H9 (cell line): ENCODE data around the gene FHOD3. TPM values are rescaled to one million over a fixed set of nuclear protein-coding genes. Genes with fewer than 3 reads are reported as not detected.

Source experiments
- DNase-seq: peaks from one replicate; pipeline ENCODE4 v3.0.0-alpha.2; 2017
- H2AFZ ChIP-seq: one replicate; pipeline ENCODE4 v1.6.1; 2013; ENCODE audit warnings: mild to moderate bottlenecking, low read length, control low read depth, moderate library complexity
- H2AK5ac ChIP-seq: 2 replicates; pipeline ENCODE4 v1.6.1; 2013; ENCODE audit warnings: low read length, control low read depth, mixed read lengths; ENCODE audit not compliant: insufficient read length
- H2BK120ac ChIP-seq: one replicate; pipeline ENCODE4 v1.6.1; 2013; ENCODE audit warnings: low read depth, mild to moderate bottlenecking, low read length, control low read depth, inconsistent platforms; ENCODE audit not compliant: poor library complexity, severe bottlenecking
- H2BK12ac ChIP-seq: 2 replicates; pipeline ENCODE4 v1.6.1; 2013; ENCODE audit warnings: low read length, control low read depth, mixed read lengths, low read depth; ENCODE audit not compliant: insufficient read length
- H2BK15ac ChIP-seq: 2 replicates; pipeline ENCODE4 v1.6.1; 2013; ENCODE audit warnings: low read depth, low read length, control low read depth
- H2BK20ac ChIP-seq: one replicate; pipeline ENCODE4 v1.6.1; 2013; ENCODE audit warnings: low read depth, mild to moderate bottlenecking, low read length, control low read depth, inconsistent platforms; ENCODE audit not compliant: poor library complexity, severe bottlenecking
- H2BK5ac ChIP-seq: 2 replicates; pipeline ENCODE4 v1.6.1; 2013; ENCODE audit warnings: low read length, control low read depth, mixed read lengths; ENCODE audit not compliant: insufficient read length
- H3K14ac ChIP-seq: 2 replicates; pipeline ENCODE4 v1.6.1; 2013; ENCODE audit warnings: low read length, control low read depth; ENCODE audit not compliant: insufficient read depth
- H3K18ac ChIP-seq: 2 replicates; pipeline ENCODE4 v1.6.1; 2013; ENCODE audit warnings: low read depth, mild to moderate bottlenecking, mixed read lengths, low read length, control low read depth; ENCODE audit not compliant: insufficient read length
- H3K23ac ChIP-seq: 2 replicates; pipeline ENCODE4 v1.6.1; 2013; ENCODE audit warnings: low read length, control low read depth, mixed read lengths, low read depth; ENCODE audit not compliant: insufficient read length
- H3K23me2 ChIP-seq: 2 replicates; pipeline ENCODE4 v1.6.1; 2013; ENCODE audit warnings: low read depth, mild to moderate bottlenecking, mixed read lengths, low read length, control low read depth; ENCODE audit not compliant: insufficient read length, poor library complexity, severe bottlenecking
- H3K27ac ChIP-seq: 2 replicates; pipeline ENCODE4 v1.5.1; 2013; ENCODE audit warnings: low read length, control low read depth, mixed read lengths, low read depth; ENCODE audit not compliant: insufficient read length
- H3K27me3 ChIP-seq: 2 replicates; pipeline ENCODE4 v1.6.1; 2013; ENCODE audit warnings: low read length, control low read depth, inconsistent platforms; ENCODE audit not compliant: insufficient read depth
- H3K4ac ChIP-seq: 2 replicates; pipeline ENCODE4 v1.6.1; 2013; ENCODE audit warnings: low read depth, mild to moderate bottlenecking, control low read depth, inconsistent platforms, low read length, moderate library complexity
- H3K4me1 ChIP-seq: 2 replicates; pipeline ENCODE4 v1.6.1; 2013; ENCODE audit warnings: low read length, control low read depth, inconsistent platforms; ENCODE audit not compliant: insufficient read depth
- H3K4me2 ChIP-seq: 2 replicates; pipeline ENCODE4 v1.6.1; 2013; ENCODE audit warnings: low read length, control low read depth, mixed read lengths; ENCODE audit not compliant: insufficient read length, insufficient read depth
- H3K56ac ChIP-seq: 2 replicates; pipeline ENCODE4 v1.6.1; 2013; ENCODE audit warnings: low read depth, mild to moderate bottlenecking, mixed read lengths, low read length, control low read depth; ENCODE audit not compliant: insufficient read length
- H3K79me1 ChIP-seq: 2 replicates; pipeline ENCODE4 v1.6.1; 2013; ENCODE audit warnings: low read depth, mild to moderate bottlenecking, moderate library complexity, low read length, control low read depth, inconsistent platforms; ENCODE audit not compliant: insufficient read depth, poor library complexity, severe bottlenecking
- H3K79me2 ChIP-seq: 2 replicates; pipeline ENCODE4 v1.6.1; 2013; ENCODE audit warnings: low read length, control low read depth, inconsistent platforms; ENCODE audit not compliant: insufficient read depth
- H3K9ac ChIP-seq: 2 replicates; pipeline ENCODE4 v1.6.1; 2013; ENCODE audit warnings: low read length, control low read depth, mixed read lengths; ENCODE audit not compliant: insufficient read length; ENCODE audit errors: extremely low read depth
- H3K9me3 ChIP-seq: one replicate; pipeline ENCODE4 v1.6.1; 2013; ENCODE audit warnings: low read depth, low read length, inconsistent platforms; ENCODE audit not compliant: control insufficient read depth
- H3T11ph ChIP-seq: one replicate; pipeline ENCODE4 v1.6.1; 2013; ENCODE audit warnings: mild to moderate bottlenecking, low read length, control low read depth, inconsistent platforms
- H4K20me1 ChIP-seq: one replicate; pipeline ENCODE4 v1.6.1; 2013; ENCODE audit not compliant: control insufficient read depth, insufficient read length, insufficient read depth
- H4K5ac ChIP-seq: 2 replicates; pipeline ENCODE4 v1.6.1; 2013; ENCODE audit warnings: low read depth, mild to moderate bottlenecking, mixed read lengths, low read length, control low read depth; ENCODE audit not compliant: insufficient read length
- H4K8ac ChIP-seq: replicated peaks from 2 replicates; pipeline ENCODE4 v1.6.1; 2013; ENCODE audit warnings: low read length, control low read depth, mixed read lengths, low read depth; ENCODE audit not compliant: insufficient read length
- H4K91ac ChIP-seq: 2 replicates; pipeline ENCODE4 v1.6.1; 2013; ENCODE audit warnings: low read depth, mild to moderate bottlenecking, moderate library complexity, mixed read lengths, low read length, control low read depth; ENCODE audit not compliant: insufficient read length
- H3K27ac Mint-ChIP-seq, 3 experiments: 2 replicates in 2 of 3; 3 replicates in 1 of 3; pipeline ENCODE4 v1.8.0; 2020 to 2021; ENCODE audit warnings: mixed read lengths in 3 of 3, mild to moderate bottlenecking in 1 of 3, moderate library complexity in 1 of 3
- H3K27me3 Mint-ChIP-seq: 2 replicates; pipeline ENCODE4 v1.8.0; 2021; ENCODE audit warnings: low read depth, mild to moderate bottlenecking, moderate library complexity, mixed read lengths
- H3K36me3 Mint-ChIP-seq, 3 experiments: 2 replicates in 2 of 3; 3 replicates in 1 of 3; pipeline ENCODE4 v1.8.0; 2020 to 2021; ENCODE audit warnings: low read depth in 3 of 3, mixed read lengths in 3 of 3; ENCODE audit not compliant: insufficient read depth in 1 of 3
- H3K4me1 Mint-ChIP-seq, 2 experiments: 2 replicates each; pipeline ENCODE4 v1.8.0; 2020; ENCODE audit warnings: mixed read lengths in 2 of 2
- H3K4me3 Mint-ChIP-seq, 2 experiments: 2 replicates in 1 of 2; 3 replicates in 1 of 2; pipeline ENCODE4 v1.8.0; 2020 to 2021; ENCODE audit warnings: mild to moderate bottlenecking in 2 of 2, mixed read lengths in 2 of 2, moderate library complexity in 1 of 2
- H3K9me3 Mint-ChIP-seq, 2 experiments: 2 replicates in 1 of 2; 3 replicates in 1 of 2; pipeline ENCODE4 v1.8.0; 2020; ENCODE audit warnings: mild to moderate bottlenecking in 2 of 2, mixed read lengths in 2 of 2, moderate library complexity in 1 of 2
- WGBS: extraction: QIAGEN DNeasy Blood & Tissue Kit; methylation state at CpG from one replicate; pipeline ENCODE4 v1.1.7; 2013; ENCODE audit warnings: missing lambda C conversion rate, low lambda C conversion rate, mixed read lengths; ENCODE audit not compliant: insufficient read length; ENCODE audit errors: extremely low coverage; 5-methylcytosine and 5-hydroxymethylcytosine counted together
- total RNA-seq: library from RNA; stranded (reverse); gene quantifications from 2 replicates; pipeline ENCODE4 v1.2.1, GENCODE V29; 2021
- TF ChIP-seq, protein P1 (sequence below): fragments of 200-600 bp; sonication (generic); conservative IDR thresholded peaks from 3 replicates; pipeline ENCODE4 v1.8.0; 2021; ENCODE audit warnings: antibody characterized with exemption, mild to moderate bottlenecking

The FHOD3 gene
- total RNA-seq, 1 experiment from 2014 or later = 8.0 TPM

DNA sequence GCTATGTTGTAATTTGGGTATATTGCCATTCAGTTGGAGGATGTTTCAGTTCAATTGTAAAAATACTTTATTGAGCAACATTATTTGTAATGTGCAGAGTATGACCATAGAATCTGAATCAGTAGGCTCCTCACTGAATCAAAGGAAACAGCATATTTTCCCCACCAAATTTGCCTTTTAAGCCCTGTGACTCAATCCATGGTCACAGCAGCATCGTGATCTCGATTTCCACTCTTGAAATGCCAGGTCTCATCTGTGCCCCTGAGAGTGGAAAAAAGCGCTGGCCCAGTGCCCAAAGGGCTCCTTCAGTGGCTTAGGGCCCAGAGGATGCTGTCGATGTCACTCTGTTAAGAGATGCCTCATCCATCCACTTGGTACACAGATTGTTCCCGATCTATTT lies 57.5 kb downstream of the FHOD3 start:
- Histone ChIP-seq H4K91ac (no peak overlapping the region), H4K5ac (no peak overlapping the region), H3K79me1 (no peaks in the 10 kb centered on the region), H2AK5ac (no peak overlapping the region), H2BK20ac (no peak overlapping the region), H4K20me1 (no peaks in the 10 kb centered on the region), H3K9me3 (no peaks in the 10 kb centered on the region), H3K4ac (no peak overlapping the region), H2AFZ (no peak overlapping the region), H3K14ac (no peak overlapping the region), H3K23me2 (no peaks in the 10 kb centered on the region), H2BK5ac (no peak overlapping the region), H3K4me2 (no peak overlapping the region), H4K8ac (no peak overlapping the region), H3K4me1 (peaks cover 5% of the 10 kb centered on the region; the same call in 1 of the 2 replicates), H3K56ac (no peak overlapping the region), H2BK120ac (no peak overlapping the region), H2BK15ac (no peak overlapping the region), H2BK12ac (no peak overlapping the region), H3K23ac (no peak overlapping the region), H3K18ac (no peak overlapping the region), H3K27ac (no peak overlapping the region), H3K9ac (no peak overlapping the region), H3K27me3 (no peaks in the 10 kb centered on the region), H3T11ph (no peak overlapping the region), H3K79me2 (no peaks in the 10 kb centered on the region)
- TF ChIP-seq, protein P1, sequence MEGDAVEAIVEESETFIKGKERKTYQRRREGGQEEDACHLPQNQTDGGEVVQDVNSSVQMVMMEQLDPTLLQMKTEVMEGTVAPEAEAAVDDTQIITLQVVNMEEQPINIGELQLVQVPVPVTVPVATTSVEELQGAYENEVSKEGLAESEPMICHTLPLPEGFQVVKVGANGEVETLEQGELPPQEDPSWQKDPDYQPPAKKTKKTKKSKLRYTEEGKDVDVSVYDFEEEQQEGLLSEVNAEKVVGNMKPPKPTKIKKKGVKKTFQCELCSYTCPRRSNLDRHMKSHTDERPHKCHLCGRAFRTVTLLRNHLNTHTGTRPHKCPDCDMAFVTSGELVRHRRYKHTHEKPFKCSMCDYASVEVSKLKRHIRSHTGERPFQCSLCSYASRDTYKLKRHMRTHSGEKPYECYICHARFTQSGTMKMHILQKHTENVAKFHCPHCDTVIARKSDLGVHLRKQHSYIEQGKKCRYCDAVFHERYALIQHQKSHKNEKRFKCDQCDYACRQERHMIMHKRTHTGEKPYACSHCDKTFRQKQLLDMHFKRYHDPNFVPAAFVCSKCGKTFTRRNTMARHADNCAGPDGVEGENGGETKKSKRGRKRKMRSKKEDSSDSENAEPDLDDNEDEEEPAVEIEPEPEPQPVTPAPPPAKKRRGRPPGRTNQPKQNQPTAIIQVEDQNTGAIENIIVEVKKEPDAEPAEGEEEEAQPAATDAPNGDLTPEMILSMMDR = no peak
- H3K27ac Mint-ChIP-seq = no peak overlapping the region
- no peaks in the 10 kb centered on the region for H3K9me3 Mint-ChIP-seq
- WGBS = no CpG with 5 or more reads among the region's 5 CpGs
- no peak for DNase-seq
- H3K4me3 Mint-ChIP-seq = no peak overlapping the region
- no peaks in the 10 kb centered on the region; the same call in 1 of the 2 replicates for H3K27me3 Mint-ChIP-seq
- H3K36me3 Mint-ChIP-seq = peaks cover 0 to 6% (median 0%) of the 10 kb centered on the region in 3 experiments; a peak in 3 of 7 replicates
- H3K4me1 Mint-ChIP-seq = peaks cover 19 to 24% of the 10 kb centered on the region in 2 experiments
